Adrenal gland (tissue), 5 donors: ENCODE measurements around the gene CHCHD4.

Experiments
- POLR2A ChIP-seq, 2 donors: fragments of 450-650 bp; IDR thresholded peaks; one replicate each; pipeline ENCODE4 v1.6.1; 2017; ENCODE audit warnings: antibody characterized with exemption in 2 of 2, mild to moderate bottlenecking in 2 of 2, moderate library complexity in 1 of 2
- TF ChIP-seq, protein P1 (sequence below), 6 experiments: fragments of 450-650 bp in 4 of 6; fragments of 200-600 bp in 2 of 6; sonication (generic) in 1 of 6; IDR thresholded peaks; 1 replicate in 5 of 6; 2 replicates in 1 of 6; pipeline versions ENCODE4 v1.5.1 to v1.8.0; 2016 to 2021; ENCODE audit warnings: antibody characterized with exemption in 6 of 6, mild to moderate bottlenecking in 2 of 6, moderate library complexity in 1 of 6
- donor health status: DM: no; HTN: no; CAD: no.

GRCh38 chr3:14097616-14098391, 26.9 kb downstream of the CHCHD4 start:
- TF ChIP-seq, protein P1, sequence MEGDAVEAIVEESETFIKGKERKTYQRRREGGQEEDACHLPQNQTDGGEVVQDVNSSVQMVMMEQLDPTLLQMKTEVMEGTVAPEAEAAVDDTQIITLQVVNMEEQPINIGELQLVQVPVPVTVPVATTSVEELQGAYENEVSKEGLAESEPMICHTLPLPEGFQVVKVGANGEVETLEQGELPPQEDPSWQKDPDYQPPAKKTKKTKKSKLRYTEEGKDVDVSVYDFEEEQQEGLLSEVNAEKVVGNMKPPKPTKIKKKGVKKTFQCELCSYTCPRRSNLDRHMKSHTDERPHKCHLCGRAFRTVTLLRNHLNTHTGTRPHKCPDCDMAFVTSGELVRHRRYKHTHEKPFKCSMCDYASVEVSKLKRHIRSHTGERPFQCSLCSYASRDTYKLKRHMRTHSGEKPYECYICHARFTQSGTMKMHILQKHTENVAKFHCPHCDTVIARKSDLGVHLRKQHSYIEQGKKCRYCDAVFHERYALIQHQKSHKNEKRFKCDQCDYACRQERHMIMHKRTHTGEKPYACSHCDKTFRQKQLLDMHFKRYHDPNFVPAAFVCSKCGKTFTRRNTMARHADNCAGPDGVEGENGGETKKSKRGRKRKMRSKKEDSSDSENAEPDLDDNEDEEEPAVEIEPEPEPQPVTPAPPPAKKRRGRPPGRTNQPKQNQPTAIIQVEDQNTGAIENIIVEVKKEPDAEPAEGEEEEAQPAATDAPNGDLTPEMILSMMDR (IDR thresholded peaks at IDR 0.05) = no peak
- TF ChIP-seq POLR2A (IDR thresholded peaks at IDR 0.05) = no peak
